ENCODE measurements around the gene CLASP1.
"Not testable (repeated sequence)": the region's sequence is repeated elsewhere in the genome, so short reads cannot be mapped to it uniquely, and the experiment has no call there.

The CLASP1 gene

GRCh38 chr2:121442889-121443288, 206.4 kb downstream of the CLASP1 start:
- TF ChIP-seq CTCF (IDR thresholded peaks at IDR 0.05; ENCODE audit: low read depth, low read length), result no peak
- no peak for DNase-seq (ENCODE audit: low read depth in 2 of 2)
- H3K4me3 ChIP-seq (replicated peaks in 1 of 2; ENCODE audit: low read depth in 2 of 2, low read length in 2 of 2), result no peak overlapping the region

- DNase-seq (ENCODE audit: low read depth in 2 of 2); H3K4me3 ChIP-seq (replicated peaks in 1 of 2; ENCODE audit: low read depth in 2 of 2, low read length in 2 of 2): not testable (repeated sequence)
These were observed 211.0 kb downstream of the CLASP1 start for GRCh38 chr2:121438290-121438689.

GRCh38 chr2:121436918-121437317, 212.3 kb downstream of the CLASP1 start:
- no peak for DNase-seq (ENCODE audit: low read depth in 2 of 2)
- H3K4me3 ChIP-seq (replicated peaks in 1 of 2; ENCODE audit: low read depth in 2 of 2, low read length in 2 of 2), result no peak overlapping the region
- no peak for TF ChIP-seq CTCF (IDR thresholded peaks at IDR 0.05; ENCODE audit: low read depth, low read length)

GRCh38 chr2:121435790-121436189, 213.5 kb downstream of the CLASP1 start:
- no peak for TF ChIP-seq CTCF (IDR thresholded peaks at IDR 0.05; ENCODE audit: low read depth, low read length)

GRCh38 chr2:121431214-121431613, 218.0 kb downstream of the CLASP1 start:
- no peak for DNase-seq (ENCODE audit: low read depth in 2 of 2)
- no peak overlapping the region for H3K4me3 ChIP-seq (replicated peaks in 1 of 2; ENCODE audit: low read depth in 2 of 2, low read length in 2 of 2)
- TF ChIP-seq CTCF (IDR thresholded peaks at IDR 0.05; ENCODE audit: low read depth, low read length), result no peak

More at GRCh38 chr2:121435790-121436189, 213.5 kb downstream of the CLASP1 start:
- DNase-seq (ENCODE audit: low read depth in 2 of 2), result no peak
- no peak overlapping the region for H3K4me3 ChIP-seq (replicated peaks in 1 of 2; ENCODE audit: low read depth in 2 of 2, low read length in 2 of 2)

GRCh38 chr2:121429927-121430520, 219.2 kb downstream of the CLASP1 start:
- TF ChIP-seq CTCF (IDR thresholded peaks at IDR 0.05; ENCODE audit: low read depth, low read length), result no peak
- peak in 1 of 2 donors; percentile 3 for DNase-seq (ENCODE audit: low read depth in 2 of 2)
- H3K4me3 ChIP-seq (replicated peaks in 1 of 2; ENCODE audit: low read depth in 2 of 2, low read length in 2 of 2), result no peak overlapping the region

- no peak for TF ChIP-seq CTCF (IDR thresholded peaks at IDR 0.05; ENCODE audit: low read depth, low read length)
- peak in 1 of 2 donors; percentile 72 for DNase-seq (ENCODE audit: low read depth in 2 of 2)
- H3K4me3 ChIP-seq (replicated peaks in 1 of 2; ENCODE audit: low read depth in 2 of 2, low read length in 2 of 2), result no peak overlapping the region
These were observed 220.0 kb downstream of the CLASP1 start for GRCh38 chr2:121429119-121429903.

Measured in cardiac fibroblast (primary cell).